HG03039 (cell line): ENCODE data around the gene HERC6.
"Not testable (repeated sequence)": the region's sequence is repeated elsewhere in the genome, so short reads cannot be mapped to it uniquely, and the experiment has no call there.

ENCODE experiments used
- ATAC-seq: cut with Tn5 transposase; IDR thresholded peaks from one replicate; pipeline ENCODE4 v1.9.1; 2021; ENCODE audit warnings: mild to moderate bottlenecking, moderate library complexity; ENCODE audit not compliant: unreplicated experiment

Gene HERC6

DNA sequence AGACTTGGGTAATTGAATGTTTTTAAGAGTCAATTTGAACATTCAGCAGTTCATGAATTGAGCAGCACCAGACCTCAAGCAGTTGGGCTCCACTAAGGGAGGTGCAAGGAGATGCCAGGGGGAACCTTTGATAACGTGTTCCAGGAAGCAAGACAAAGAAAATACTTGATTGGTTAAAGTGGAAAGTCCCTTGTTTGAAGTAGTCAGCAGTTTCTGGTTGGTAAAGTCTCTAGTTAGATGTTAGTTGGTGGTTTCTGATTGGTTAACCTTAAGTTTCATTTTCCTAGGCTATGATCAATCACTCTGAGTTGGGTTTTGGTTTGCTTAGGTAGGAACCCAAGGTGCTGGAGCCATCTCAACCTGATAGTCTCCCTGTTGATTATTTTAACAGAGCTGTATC lies 4.0 kb downstream of the HERC6 start:
- no peak for ATAC-seq

DNA sequence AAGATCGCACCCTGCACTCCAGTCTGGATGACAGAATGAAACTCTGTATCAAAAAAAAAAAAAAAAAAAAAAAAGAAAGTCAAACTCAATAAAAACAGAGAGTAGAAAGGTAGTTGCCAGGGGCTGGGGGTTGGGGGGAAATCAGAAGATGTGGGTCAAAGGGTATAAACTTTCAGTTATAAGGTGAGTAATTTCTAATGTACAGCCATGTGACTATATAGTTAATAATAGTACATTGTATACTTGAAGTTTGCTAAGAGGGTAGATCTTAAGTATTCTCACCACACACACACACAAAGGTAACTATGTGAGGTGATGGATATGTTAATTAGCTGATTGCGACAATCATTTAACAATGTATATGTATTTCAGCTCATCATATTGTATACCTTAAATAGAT lies 11.5 kb downstream of the HERC6 start:
- no peak for ATAC-seq

- ATAC-seq: no peak
Observed at GRCh38 chr4:88391703-88392102, 13.1 kb downstream of the HERC6 start.

DNA sequence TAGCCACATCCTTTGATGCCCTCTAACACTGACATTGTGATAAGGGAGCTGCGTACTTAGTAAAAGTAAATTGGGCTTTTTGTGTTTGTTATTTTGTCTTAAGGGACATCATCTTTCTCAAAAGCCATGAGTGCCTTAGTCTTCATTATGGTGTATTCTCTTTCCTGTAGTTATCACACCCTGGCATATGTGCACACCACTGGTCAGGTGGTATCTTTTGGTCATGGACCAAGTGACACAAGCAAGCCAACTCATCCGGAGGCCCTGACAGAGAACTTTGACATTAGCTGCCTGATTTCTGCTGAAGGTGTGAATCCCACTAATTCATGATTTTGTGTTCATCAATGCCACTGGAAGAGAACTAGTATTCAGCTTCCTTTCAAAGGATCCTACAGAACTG lies 18.0 kb downstream of the HERC6 start:
- no peak for ATAC-seq

DNA sequence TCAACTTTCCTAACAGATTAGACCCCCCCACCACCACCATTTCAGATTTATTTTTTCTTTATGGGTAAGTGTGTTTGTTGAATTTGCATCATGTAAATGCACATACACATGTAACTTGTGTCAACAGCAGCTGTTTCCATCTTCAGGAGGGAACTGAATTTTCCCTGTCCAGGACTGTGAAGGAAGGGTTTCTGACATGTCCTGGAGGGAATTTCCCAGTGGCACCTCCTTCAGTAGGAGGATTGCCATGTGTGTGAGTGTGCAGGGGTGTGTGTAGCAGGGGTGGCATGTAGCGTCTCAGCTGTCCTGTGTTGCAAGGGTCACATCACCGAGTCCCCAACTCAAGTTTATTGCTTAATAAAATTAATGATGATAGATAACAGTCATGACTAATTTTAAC lies 19.7 kb downstream of the HERC6 start:
- no peak for ATAC-seq

- no peak for ATAC-seq
Observed at GRCh38 chr4:88409206-88409605, 30.6 kb downstream of the HERC6 start.

DNA sequence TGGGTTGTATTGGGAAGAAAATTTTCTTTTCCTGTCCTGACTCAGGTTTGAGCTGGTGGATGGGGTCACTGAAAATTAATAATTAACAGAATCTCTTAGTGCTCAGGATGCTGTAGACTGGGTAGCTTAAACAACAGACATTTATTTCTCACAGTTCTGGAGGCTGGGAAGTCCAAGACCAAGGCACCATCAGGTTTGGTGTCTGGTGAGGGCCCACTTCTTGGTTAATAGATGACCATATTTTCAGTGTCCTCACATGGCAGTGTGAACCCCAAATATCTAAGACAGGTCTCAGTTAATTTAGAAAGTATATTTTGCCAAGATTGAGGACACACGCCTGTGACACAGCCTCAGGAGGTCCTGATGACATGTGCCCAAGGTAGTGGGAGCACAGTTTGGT lies 31.1 kb downstream of the HERC6 start:
- no peak for ATAC-seq

- no peak for ATAC-seq
Observed at GRCh38 chr4:88411491-88412096, 32.9 kb downstream of the HERC6 start.

GRCh38 chr4:88413801-88414200 lies 35.1 kb downstream of the HERC6 start:
- ATAC-seq: no peak

GRCh38 chr4:88414755-88415154 lies 36.1 kb downstream of the HERC6 start:
- ATAC-seq: no peak

GRCh38 chr4:88415982-88416381 lies 37.3 kb downstream of the HERC6 start:
- ATAC-seq: no peak

- no peak for ATAC-seq
Observed at GRCh38 chr4:88418411-88418810, 39.8 kb downstream of the HERC6 start.

DNA sequence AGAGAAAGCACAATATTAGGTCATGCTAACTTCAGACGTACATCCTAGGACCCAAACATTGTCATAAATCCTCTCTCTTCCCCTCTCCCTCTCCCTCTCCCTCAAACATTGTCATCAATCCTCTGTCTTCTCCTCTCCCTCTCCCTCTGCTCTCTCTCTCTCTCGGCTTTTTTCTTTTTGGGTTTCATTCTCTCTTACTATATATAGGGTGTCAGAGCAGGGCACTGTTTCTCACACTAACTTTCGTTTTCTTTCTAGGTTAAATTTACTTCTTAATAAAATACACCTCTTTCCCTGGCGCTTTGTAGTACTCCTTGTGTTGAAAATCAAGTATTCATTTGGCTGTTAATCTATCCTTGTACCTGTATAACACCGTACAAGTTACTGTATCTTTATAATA lies 41.2 kb downstream of the HERC6 start:
- ATAC-seq: no peak

GRCh38 chr4:88420844-88421243 lies 42.2 kb downstream of the HERC6 start:
- ATAC-seq: no peak

DNA sequence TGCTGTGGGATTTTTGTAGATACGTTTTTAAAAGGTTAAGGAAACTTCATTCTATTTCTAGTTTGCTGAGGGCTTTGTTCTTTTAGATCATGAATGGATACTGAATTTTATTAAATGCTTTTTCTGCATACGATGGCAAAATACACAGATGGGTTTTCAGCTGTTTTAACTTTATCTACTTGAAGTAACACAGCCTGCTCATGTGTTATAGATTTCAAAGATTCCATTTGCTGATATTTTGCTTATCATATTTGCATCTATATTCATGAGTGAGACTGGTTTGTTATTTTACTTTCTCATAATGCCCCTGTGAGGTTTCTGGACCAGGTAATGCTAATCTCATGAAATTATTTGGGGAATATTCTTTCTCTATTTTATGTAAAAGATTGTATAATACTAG lies 43.8 kb downstream of the HERC6 start:
- no peak for ATAC-seq

DNA sequence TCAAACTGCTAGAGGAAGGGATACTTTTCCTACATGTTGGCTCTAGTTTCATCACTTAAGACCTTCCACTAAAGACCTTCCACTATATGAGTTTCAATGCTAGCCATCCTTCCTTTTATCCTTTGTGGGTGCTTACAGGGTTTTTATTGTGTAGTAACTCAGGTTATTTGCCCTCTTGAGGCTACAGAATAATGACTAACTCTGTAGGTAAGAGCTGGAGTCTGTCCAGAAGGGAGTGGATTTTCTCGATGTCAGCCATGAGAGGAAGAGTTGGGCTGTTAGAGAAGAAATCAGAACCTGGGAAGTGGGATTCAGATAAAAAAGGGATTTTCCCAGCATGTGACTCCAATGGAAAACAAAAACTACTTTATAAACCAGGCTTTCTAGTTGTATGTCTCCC lies 50.7 kb downstream of the HERC6 start:
- no peak for ATAC-seq

GRCh38 chr4:88435987-88436693 lies 57.5 kb downstream of the HERC6 start:
- ATAC-seq: no peak

GRCh38 chr4:88437873-88438272 lies 59.2 kb downstream of the HERC6 start:
- not testable (repeated sequence) for ATAC-seq

GRCh38 chr4:88439161-88439760 lies 60.6 kb downstream of the HERC6 start:
- no peak for ATAC-seq

GRCh38 chr4:88440146-88440545 lies 61.5 kb downstream of the HERC6 start:
- ATAC-seq: no peak

DNA sequence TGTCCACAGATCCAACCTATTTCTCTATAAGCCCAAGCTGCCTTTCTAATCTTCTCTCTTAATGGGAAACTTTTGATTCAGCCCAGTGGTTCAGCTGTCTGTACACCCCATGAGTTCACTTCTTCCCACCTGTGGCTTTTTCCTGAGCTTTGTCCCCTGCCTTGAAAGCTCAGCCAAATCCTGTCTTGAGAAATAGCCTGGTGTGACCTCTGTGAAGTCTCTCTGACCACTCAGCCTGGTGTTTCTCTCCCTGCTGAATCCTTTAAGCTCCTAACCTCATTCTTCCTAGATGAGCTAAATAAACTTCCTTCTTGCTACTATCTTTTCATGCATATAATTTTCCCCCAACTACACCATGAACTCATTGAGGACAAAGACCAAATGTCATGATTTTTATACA lies 63.0 kb downstream of the HERC6 start:
- no peak for ATAC-seq

DNA sequence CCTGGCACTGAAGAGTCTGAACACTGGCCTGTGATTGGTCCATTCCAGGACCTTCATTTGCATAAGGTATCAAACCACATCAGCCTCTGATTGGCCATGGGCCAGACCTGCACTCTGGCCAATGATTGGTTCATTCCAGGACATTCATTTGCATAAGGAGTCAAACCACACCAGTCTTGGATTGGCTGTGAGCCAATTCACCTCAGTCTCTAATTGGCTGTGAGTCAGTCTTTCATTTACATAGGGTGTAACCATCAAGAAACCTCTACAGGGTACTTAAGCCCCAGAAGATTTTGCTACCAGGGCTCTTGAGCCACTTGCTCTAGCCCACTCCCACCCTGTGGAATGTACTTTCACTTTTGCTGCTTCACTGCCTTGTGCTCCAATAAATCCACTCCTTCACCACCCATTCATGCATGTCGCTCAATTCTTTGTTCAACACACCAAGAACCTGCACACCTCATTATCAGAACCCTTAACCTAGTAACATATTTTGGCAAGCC lies 64.1 kb downstream of the HERC6 start:
- ATAC-seq: no peak
